Occipital lobe (tissue), 2 donors: ENCODE measurements around the gene ZNF280D. TPM values are rescaled to one million over a fixed set of nuclear protein-coding genes. Genes with fewer than 3 reads are reported as not detected.

Source experiments
- DNase-seq: peaks from one replicate; lab custom pipeline; 2025; lab: John Stamatoyannopoulos, UW
- total RNA-seq: library from RNA; depleted of rRNA; stranded (reverse); fragments of >200 nt; gene quantifications from one replicate; pipeline ENCODE4 v1.2.3, GENCODE V29; 2014

ZNF280D gene
- total RNA-seq, 1 donor from 2014 or later, result 159 TPM

GRCh38 chr15:56754772-56755370, 21.6 kb upstream of the ZNF280D start:
- no peak for DNase-seq

- no peak for DNase-seq
Observed at GRCh38 chr15:56752986-56753385, 19.7 kb upstream of the ZNF280D start.

GRCh38 chr15:56749982-56750381, 16.7 kb upstream of the ZNF280D start:
- DNase-seq, result no peak

GRCh38 chr15:56744701-56745683, 11.7 kb upstream of the ZNF280D start:
- DNase-seq, result no peak

- no peak for DNase-seq
Observed at GRCh38 chr15:56741541-56741940, 8.2 kb upstream of the ZNF280D start.

- no peak for DNase-seq
Observed at GRCh38 chr15:56739964-56740640, 6.8 kb upstream of the ZNF280D start.

- DNase-seq, result no peak
Observed at GRCh38 chr15:56739474-56739873, 6.2 kb upstream of the ZNF280D start.

GRCh38 chr15:56737791-56738190, 4.5 kb upstream of the ZNF280D start:
- no peak for DNase-seq

GRCh38 chr15:56736881-56737707, 3.8 kb upstream of the ZNF280D start:
- DNase-seq, result no peak

GRCh38 chr15:56736308-56736707, 3.0 kb upstream of the ZNF280D start:
- DNase-seq, result no peak

GRCh38 chr15:56735589-56735988, 2.3 kb upstream of the ZNF280D start:
- no peak for DNase-seq

- DNase-seq, result no peak
Observed at GRCh38 chr15:56734013-56734635, 815 bp upstream of the ZNF280D start.

- no peak for DNase-seq
Observed at GRCh38 chr15:56732886-56733135, 498 bp downstream of the ZNF280D start.

- DNase-seq, result peak; percentile 1
Observed at GRCh38 chr15:56732135-56732885, 999 bp downstream of the ZNF280D start.

GRCh38 chr15:56731548-56731947, 1.8 kb downstream of the ZNF280D start:
- no peak for DNase-seq

GRCh38 chr15:56729561-56729960, 3.7 kb downstream of the ZNF280D start:
- no peak for DNase-seq

- no peak for DNase-seq
Observed at GRCh38 chr15:56725386-56725785, 7.9 kb downstream of the ZNF280D start.

- no peak for DNase-seq
Observed at GRCh38 chr15:56724232-56724631, 9.1 kb downstream of the ZNF280D start.

- DNase-seq, result no peak
Observed at GRCh38 chr15:56723787-56724186, 9.5 kb downstream of the ZNF280D start.

- no peak for DNase-seq
Observed at GRCh38 chr15:56719774-56720555, 13.3 kb downstream of the ZNF280D start.
